ENCODE results near the gene MRPL11.
A peak's percentile ranks its signal among the peaks of the same experiment; 100 is the strongest.

The MRPL11 gene

GRCh38 chr11:66410191-66410590 is 28.5 kb downstream of the MRPL11 start:
- TF ChIP-seq CTCF (IDR thresholded peaks at IDR 0.05; ENCODE audit: control extremely low read depth, extremely low read depth, low read depth, missing control alignments) = no peak
- DNase-seq (ENCODE audit: extremely low spot score) = no peak
- ChIA-PET CTCF (interaction anchor here (1.1 to 6.5 kb wide), 13 partner anchors 9 to 268 kb away, joined by 4 to 82 read pairs (median 14); partner anchors contain the start of genes DPP3, MRPL11, PELI3 and RBM4B), POLR2A (no interaction called here)

DNA sequence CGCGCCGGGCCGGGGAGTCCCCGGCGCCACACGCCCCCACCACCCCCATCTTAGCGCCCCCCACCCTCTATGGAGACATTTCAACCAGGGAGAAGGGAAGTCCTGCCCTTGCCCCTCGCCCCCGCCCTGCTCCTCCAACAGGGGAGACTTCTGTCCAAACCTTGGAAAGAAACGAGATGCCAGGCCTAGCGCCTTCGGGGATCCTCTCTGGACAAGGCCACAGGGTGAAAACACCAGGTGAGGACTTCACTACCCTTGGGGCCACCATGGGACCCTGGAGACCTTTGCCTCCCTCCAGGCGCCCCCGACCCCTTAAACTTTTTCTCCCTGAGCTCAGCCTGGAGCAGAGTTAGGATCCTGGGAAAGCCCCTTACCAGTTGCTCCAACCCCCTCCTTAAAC is 29.4 kb downstream of the MRPL11 start:
- POLR2A ChIA-PET = interaction anchor here (1.5 kb wide), 1 partner anchor 269 kb away, joined by 3 read pairs; no protein-coding TSS in a partner anchor
- no peak for DNase-seq (ENCODE audit: extremely low spot score)
- CTCF ChIA-PET = interaction anchor here (0.6 to 6.5 kb wide), 36 partner anchors 9 to 424 kb away, joined by 3 to 82 read pairs (median 4); partner anchors contain the start of genes DPP3, MRPL11, NPAS4 and RBM4B
- TF ChIP-seq CTCF (IDR thresholded peaks at IDR 0.05; ENCODE audit: control extremely low read depth, extremely low read depth, low read depth, missing control alignments) = no peak

- TF ChIP-seq CTCF (IDR thresholded peaks at IDR 0.05; ENCODE audit: control extremely low read depth, extremely low read depth, low read depth, missing control alignments) = peak; percentile 100
Measured at GRCh38 chr11:66408488-66409214, 30.0 kb downstream of the MRPL11 start.

DNA sequence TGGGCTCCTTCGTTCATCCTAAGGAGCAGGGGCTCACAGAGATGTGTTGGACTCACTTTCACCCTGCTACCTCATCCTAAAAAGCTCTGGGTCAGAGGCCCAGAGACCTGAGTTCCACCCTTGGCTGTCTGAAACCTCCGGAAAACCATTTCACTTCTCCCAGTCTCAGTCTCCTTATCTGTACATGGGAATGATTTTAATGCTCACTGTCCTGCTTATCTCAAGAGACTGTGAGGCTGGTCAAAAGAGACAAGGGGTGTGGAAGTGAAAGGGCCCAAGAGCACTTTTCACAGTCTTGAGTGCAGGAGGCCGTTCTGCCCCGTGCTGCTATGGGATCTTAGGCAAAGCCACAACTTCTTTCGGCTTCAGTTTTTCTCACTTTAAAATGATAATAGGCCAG is 31.0 kb downstream of the MRPL11 start:
- CTCF ChIA-PET = interaction anchor here (0.6 to 6.5 kb wide), 29 partner anchors 9 to 425 kb away, joined by 3 to 82 read pairs (median 6); partner anchors contain the start of genes DPP3, MRPL11, NPAS4 and PELI3
- POLR2A ChIA-PET = no interaction called here
- no peak for TF ChIP-seq CTCF (IDR thresholded peaks at IDR 0.05; ENCODE audit: control extremely low read depth, extremely low read depth, low read depth, missing control alignments)
- no peak for DNase-seq (ENCODE audit: extremely low spot score)

More at GRCh38 chr11:66408488-66409214, 30.0 kb downstream of the MRPL11 start:
- DNase-seq (ENCODE audit: extremely low spot score) = peak; percentile 95
- ChIA-PET POLR2A (interaction anchor here (1.5 kb wide), 1 partner anchor 270 kb away, joined by 3 read pairs; no protein-coding TSS in a partner anchor), CTCF (interaction anchor here (0.6 to 6.5 kb wide), 39 partner anchors 9 to 424 kb away, joined by 3 to 82 read pairs (median 4); partner anchors contain the start of genes DPP3, MRPL11, NPAS4 and PELI3)

GRCh38 chr11:66393954-66394353 is 44.7 kb downstream of the MRPL11 start:
- ChIA-PET CTCF (interaction anchor here (3.3 kb wide), 1 partner anchor 8 kb away, joined by 17 read pairs; no protein-coding TSS in a partner anchor), POLR2A (no interaction called here)
- no peak for DNase-seq (ENCODE audit: extremely low spot score)
- no peak for TF ChIP-seq CTCF (IDR thresholded peaks at IDR 0.05; ENCODE audit: control extremely low read depth, extremely low read depth, low read depth, missing control alignments)

GRCh38 chr11:66391322-66391721 is 47.3 kb downstream of the MRPL11 start:
- DNase-seq (ENCODE audit: extremely low spot score) = no peak
- no peak for TF ChIP-seq CTCF (IDR thresholded peaks at IDR 0.05; ENCODE audit: control extremely low read depth, extremely low read depth, low read depth, missing control alignments)
- POLR2A ChIA-PET = interaction anchor here (0.6 kb wide), 1 partner anchor 75 kb away, joined by 7 read pairs; no protein-coding TSS in a partner anchor
- CTCF ChIA-PET = interaction anchor here (1.2 to 4.1 kb wide), 4 partner anchors 17 to 79 kb away, joined by 3 to 40 read pairs (median 6); no protein-coding TSS in a partner anchor

All from GM10248 (cell line).